ENCODE data around the gene SLC16A9. TPM values are rescaled to one million over a fixed set of nuclear protein-coding genes. Genes with fewer than 3 reads are reported as not detected.
A peak's percentile ranks its signal among the peaks of the same experiment; 100 is the strongest.
"Not testable (repeated sequence)": the region's sequence is repeated elsewhere in the genome, so short reads cannot be mapped to it uniquely, and the experiment has no call there.

The SLC16A9 gene
- 1 to 10 TPM; 1.9 to 2.4 TPM for total RNA-seq

GRCh38 chr10:59709395-59710125, at the start of gene SLC16A9:
TSS of gene SLC16A9 (minus strand) at chr10:59709850. CDS start at chr10:59684291, 25,559 bp downstream.
- H3K4me3 Mint-ChIP-seq, result peak within 1 kb of the TSS; percentile 77
- H3K27ac Mint-ChIP-seq, result no peak within 1 kb of the TSS
- no peaks in the 10 kb centered on the region for H3K9me3 Mint-ChIP-seq
- H3K36me3 Mint-ChIP-seq, result no peaks in the 10 kb centered on the region
- H3K27me3 Mint-ChIP-seq, result peaks cover 81% of the 10 kb centered on the region
- DNase-seq, result peak; percentile 67
- H3K4me1 Mint-ChIP-seq, result peaks cover 4% of the 10 kb centered on the region

GRCh38 chr10:59757966-59758365, 48.3 kb upstream of the SLC16A9 start:
- H3K9me3 Mint-ChIP-seq, result peaks cover 7% of the 10 kb centered on the region
- H3K27me3 Mint-ChIP-seq, result no peaks in the 10 kb centered on the region
- H3K27ac Mint-ChIP-seq, result no peak overlapping the region
- DNase-seq, result no peak
- no peaks in the 10 kb centered on the region for H3K4me1 Mint-ChIP-seq
- H3K4me3 Mint-ChIP-seq, result no peak overlapping the region
- H3K36me3 Mint-ChIP-seq, result no peaks in the 10 kb centered on the region

- H3K36me3 Mint-ChIP-seq, result no peaks in the 10 kb centered on the region
- no peak overlapping the region for H3K4me3 Mint-ChIP-seq
- H3K9me3 Mint-ChIP-seq, result no peaks in the 10 kb centered on the region
- H3K27me3 Mint-ChIP-seq, result peaks cover 18% of the 10 kb centered on the region
- DNase-seq, result no peak
- H3K27ac Mint-ChIP-seq, result no peak overlapping the region
- no peaks in the 10 kb centered on the region for H3K4me1 Mint-ChIP-seq
These were observed 45.3 kb upstream of the SLC16A9 start for GRCh38 chr10:59754951-59755350.

- H3K36me3 Mint-ChIP-seq, result no peaks in the 10 kb centered on the region
These were observed 43.6 kb upstream of the SLC16A9 start, which contains the start of gene MRLN for GRCh38 chr10:59753267-59753666. TSS of gene MRLN (minus strand) at chr10:59753455.

GRCh38 chr10:59752278-59752940, 42.8 kb upstream of the SLC16A9 start:
- no peaks in the 10 kb centered on the region for H3K36me3 Mint-ChIP-seq
- H3K27ac Mint-ChIP-seq, result no peak overlapping the region
- peaks cover 23% of the 10 kb centered on the region for H3K27me3 Mint-ChIP-seq
- DNase-seq, result no peak
- no peak overlapping the region for H3K4me3 Mint-ChIP-seq
- H3K9me3 Mint-ChIP-seq, result no peaks in the 10 kb centered on the region
- H3K4me1 Mint-ChIP-seq, result no peaks in the 10 kb centered on the region

More at GRCh38 chr10:59753267-59753666, 43.6 kb upstream of the SLC16A9 start, which contains the start of gene MRLN:
- DNase-seq, result no peak
- Mint-ChIP-seq H3K27me3 (peaks cover 18% of the 10 kb centered on the region), H3K4me1 (no peaks in the 10 kb centered on the region), H3K9me3 (no peaks in the 10 kb centered on the region), H3K27ac (no peak within 1 kb of the TSS), H3K4me3 (no peak within 1 kb of the TSS)

GRCh38 chr10:59750155-59750945, 40.7 kb upstream of the SLC16A9 start:
- no peak overlapping the region for H3K4me3 Mint-ChIP-seq
- H3K4me1 Mint-ChIP-seq, result no peaks in the 10 kb centered on the region
- H3K27me3 Mint-ChIP-seq, result peaks cover 27% of the 10 kb centered on the region
- no peaks in the 10 kb centered on the region for H3K36me3 Mint-ChIP-seq
- H3K27ac Mint-ChIP-seq, result no peak overlapping the region
- no peaks in the 10 kb centered on the region for H3K9me3 Mint-ChIP-seq
- DNase-seq, result no peak

- Mint-ChIP-seq H3K4me1 (no peaks in the 10 kb centered on the region), H3K27ac (no peak overlapping the region), H3K4me3 (no peak overlapping the region), H3K9me3 (peaks cover 3% of the 10 kb centered on the region), H3K27me3 (peaks cover 27% of the 10 kb centered on the region), H3K36me3 (no peaks in the 10 kb centered on the region)
- no peak for DNase-seq
These were observed 39.2 kb upstream of the SLC16A9 start for GRCh38 chr10:59748834-59749233.

GRCh38 chr10:59745163-59745650, 35.6 kb upstream of the SLC16A9 start:
- no peak overlapping the region for H3K4me3 Mint-ChIP-seq
- peaks cover 4% of the 10 kb centered on the region for H3K9me3 Mint-ChIP-seq
- no peak overlapping the region for H3K27ac Mint-ChIP-seq
- H3K36me3 Mint-ChIP-seq, result no peaks in the 10 kb centered on the region
- H3K4me1 Mint-ChIP-seq, result no peaks in the 10 kb centered on the region
- no peak for DNase-seq
- peaks cover 9% of the 10 kb centered on the region for H3K27me3 Mint-ChIP-seq

- not testable (repeated sequence) for H3K4me3 Mint-ChIP-seq, H3K36me3 Mint-ChIP-seq, DNase-seq, H3K27me3 Mint-ChIP-seq, H3K27ac Mint-ChIP-seq, H3K9me3 Mint-ChIP-seq, H3K4me1 Mint-ChIP-seq
These were observed 35.1 kb upstream of the SLC16A9 start for GRCh38 chr10:59744762-59745161.

GRCh38 chr10:59744156-59744555, 34.5 kb upstream of the SLC16A9 start:
- not testable (repeated sequence) for H3K27me3 Mint-ChIP-seq, H3K27ac Mint-ChIP-seq

GRCh38 chr10:59741583-59741982, 31.9 kb upstream of the SLC16A9 start:
- Mint-ChIP-seq H3K4me3 (no peak overlapping the region), H3K4me1 (no peaks in the 10 kb centered on the region), H3K9me3 (peaks cover 4% of the 10 kb centered on the region), H3K27ac (no peak overlapping the region), H3K36me3 (no peaks in the 10 kb centered on the region), H3K27me3 (peaks cover 9% of the 10 kb centered on the region)
- DNase-seq, result no peak

More at GRCh38 chr10:59744156-59744555, 34.5 kb upstream of the SLC16A9 start:
- not testable (repeated sequence) for H3K9me3 Mint-ChIP-seq, H3K36me3 Mint-ChIP-seq, H3K4me1 Mint-ChIP-seq, H3K4me3 Mint-ChIP-seq, DNase-seq

GRCh38 chr10:59741048-59741447, 31.4 kb upstream of the SLC16A9 start:
- H3K4me3 Mint-ChIP-seq, result no peak overlapping the region
- peaks cover 9% of the 10 kb centered on the region for H3K27me3 Mint-ChIP-seq
- peaks cover 4% of the 10 kb centered on the region for H3K9me3 Mint-ChIP-seq
- H3K4me1 Mint-ChIP-seq, result no peaks in the 10 kb centered on the region
- H3K36me3 Mint-ChIP-seq, result no peaks in the 10 kb centered on the region
- DNase-seq, result no peak
- H3K27ac Mint-ChIP-seq, result no peak overlapping the region

- DNase-seq, result no peak
- Mint-ChIP-seq H3K27me3 (peaks cover 9% of the 10 kb centered on the region), H3K27ac (no peak overlapping the region), H3K9me3 (no peaks in the 10 kb centered on the region), H3K4me3 (no peak overlapping the region), H3K36me3 (no peaks in the 10 kb centered on the region), H3K4me1 (no peaks in the 10 kb centered on the region)
These were observed 27.1 kb upstream of the SLC16A9 start for GRCh38 chr10:59736749-59737148.

GRCh38 chr10:59735296-59735695, 25.6 kb upstream of the SLC16A9 start:
- Mint-ChIP-seq H3K4me1 (no peaks in the 10 kb centered on the region), H3K36me3 (no peaks in the 10 kb centered on the region), H3K4me3 (no peak overlapping the region), H3K9me3 (no peaks in the 10 kb centered on the region), H3K27ac (no peak overlapping the region), H3K27me3 (peaks cover 9% of the 10 kb centered on the region)
- DNase-seq, result no peak

- peaks cover 9% of the 10 kb centered on the region for H3K27me3 Mint-ChIP-seq
- no peaks in the 10 kb centered on the region for H3K36me3 Mint-ChIP-seq
- H3K4me1 Mint-ChIP-seq, result no peaks in the 10 kb centered on the region
- DNase-seq, result no peak
- H3K4me3 Mint-ChIP-seq, result no peak overlapping the region
- H3K27ac Mint-ChIP-seq, result no peak overlapping the region
- H3K9me3 Mint-ChIP-seq, result no peaks in the 10 kb centered on the region
These were observed 24.4 kb upstream of the SLC16A9 start for GRCh38 chr10:59734014-59734462.

All from activated naive CD8-positive, alpha-beta T cell treated with anti-CD3 and anti-CD28 coated beads for 36 hours (primary cell).